NCI-H2171 treated with DMSO at 0.1 percent for 48 hours (cell line): ENCODE data around the gene SPDYE17.
"Not testable (repeated sequence)": the region's sequence is repeated elsewhere in the genome, so short reads cannot be mapped to it uniquely, and the experiment has no call there.

Source experiments
- DNase-seq: peaks from one replicate; lab custom pipeline; 2025; lab: John Stamatoyannopoulos, UW

The SPDYE17 gene, protein sequence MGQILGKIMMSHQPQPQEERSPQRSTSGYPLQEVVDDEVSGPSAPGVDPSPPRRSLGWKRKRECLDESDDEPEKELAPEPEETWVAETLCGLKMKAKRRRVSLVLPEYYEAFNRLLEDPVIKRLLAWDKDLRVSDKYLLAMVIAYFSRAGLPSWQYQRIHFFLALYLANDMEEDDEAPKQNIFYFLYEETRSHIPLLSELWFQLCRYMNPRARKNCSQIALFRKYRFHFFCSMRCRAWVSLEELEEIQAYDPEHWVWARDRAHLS

DNA sequence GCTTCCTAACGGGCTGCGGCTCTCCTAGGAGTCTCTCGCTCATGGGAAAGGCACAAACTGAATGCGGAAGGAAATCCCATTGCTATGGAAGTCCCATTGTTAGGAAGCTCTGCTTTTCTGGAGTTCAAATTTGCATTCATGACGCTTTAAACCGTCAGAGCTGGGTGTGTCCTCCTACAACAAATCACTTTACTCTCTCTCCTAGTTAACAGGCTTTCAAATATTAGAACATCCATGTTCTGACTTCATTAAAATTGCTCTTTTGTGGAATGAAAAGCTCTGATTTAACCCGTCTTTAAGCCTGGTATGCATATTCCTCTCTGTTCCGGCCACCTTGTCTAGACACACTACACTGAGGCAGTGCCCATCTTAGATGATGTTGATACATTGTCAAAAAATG lies at the start of gene SPDYE17:
Gene SPDYE17 (minus strand): TSS at position 101 of the 400 bp plus-strand sequence. CDS start 1,791 bp downstream, outside the sequence.
- not testable (repeated sequence) for DNase-seq

DNA sequence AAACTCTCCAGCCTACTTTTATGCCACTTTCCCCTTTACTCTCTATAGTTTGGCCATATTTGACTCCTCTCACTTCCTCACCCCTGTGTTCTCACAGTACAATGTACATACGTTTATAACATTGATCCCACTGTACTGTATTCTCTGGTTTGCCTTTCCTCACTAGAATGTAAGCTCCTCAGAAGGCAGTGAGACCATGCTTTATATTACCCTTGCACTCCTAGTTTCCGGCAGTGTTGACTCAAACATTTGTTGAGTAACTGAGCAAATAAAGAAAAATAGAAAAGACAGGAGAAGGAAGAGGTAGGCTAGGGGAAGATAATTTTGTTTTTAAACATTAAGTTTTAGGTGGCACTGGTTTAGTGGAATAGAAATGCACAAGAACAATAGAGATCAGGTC lies 48.1 kb upstream of the SPDYE17 start:
- not testable (repeated sequence) for DNase-seq

DNA sequence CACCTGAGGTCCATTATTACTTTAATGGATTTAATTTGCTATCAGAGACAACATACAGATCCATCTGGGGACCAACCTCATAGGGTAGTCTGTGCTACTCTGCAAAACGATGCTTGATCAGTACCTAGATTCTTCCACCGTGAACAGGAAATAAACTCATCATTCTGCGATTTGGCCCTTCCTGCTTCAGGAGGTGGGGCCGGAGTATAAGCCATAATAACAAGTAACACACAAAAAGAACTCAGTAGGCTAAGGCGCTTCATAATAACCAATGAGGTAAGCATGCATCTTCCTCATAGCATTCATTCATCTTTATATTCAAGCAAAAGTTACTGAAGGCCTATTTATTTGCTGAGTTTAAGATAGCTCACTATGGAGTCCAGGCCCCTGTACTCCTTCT lies 47.5 kb upstream of the SPDYE17 start:
- DNase-seq, result not testable (repeated sequence)

DNA sequence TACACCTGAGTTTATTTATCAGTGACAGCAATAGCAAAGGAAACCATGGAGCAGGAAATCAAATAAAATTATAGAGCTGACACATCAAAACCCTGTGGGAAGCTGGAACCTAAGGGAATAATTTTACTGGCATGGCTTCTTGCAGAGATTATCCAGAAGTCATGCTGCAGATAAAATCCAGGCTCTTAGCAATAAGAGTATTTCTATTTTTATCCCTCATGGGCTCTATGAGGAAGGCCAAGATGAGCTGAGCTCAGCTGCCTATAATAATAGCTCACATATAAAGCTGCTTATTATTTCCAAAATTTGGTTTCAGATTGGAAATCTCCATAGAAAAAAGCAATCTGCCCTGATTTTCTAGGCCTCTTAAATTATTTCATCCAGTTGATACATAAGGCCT lies 47.0 kb upstream of the SPDYE17 start:
- DNase-seq, result not testable (repeated sequence)

DNA sequence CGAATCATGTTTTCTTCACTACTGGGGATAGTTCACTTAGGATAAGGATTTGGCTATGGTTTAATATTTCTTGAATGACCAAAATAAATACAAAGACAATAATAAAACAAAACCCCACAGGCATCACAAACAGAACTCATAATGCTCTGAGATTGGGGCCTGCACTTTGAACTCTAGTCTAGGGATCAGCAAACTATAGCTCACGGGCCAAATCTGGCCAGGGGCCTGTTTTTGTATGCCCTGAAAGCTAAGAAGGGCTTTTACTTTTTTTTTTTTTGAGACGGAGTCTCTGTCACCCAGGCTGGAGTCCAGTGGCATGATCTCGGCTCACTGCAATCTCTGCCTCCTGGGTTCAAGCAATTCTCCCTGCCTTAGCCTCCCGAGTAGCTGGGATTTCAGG lies 44.9 kb upstream of the SPDYE17 start:
- not testable (repeated sequence) for DNase-seq

DNA sequence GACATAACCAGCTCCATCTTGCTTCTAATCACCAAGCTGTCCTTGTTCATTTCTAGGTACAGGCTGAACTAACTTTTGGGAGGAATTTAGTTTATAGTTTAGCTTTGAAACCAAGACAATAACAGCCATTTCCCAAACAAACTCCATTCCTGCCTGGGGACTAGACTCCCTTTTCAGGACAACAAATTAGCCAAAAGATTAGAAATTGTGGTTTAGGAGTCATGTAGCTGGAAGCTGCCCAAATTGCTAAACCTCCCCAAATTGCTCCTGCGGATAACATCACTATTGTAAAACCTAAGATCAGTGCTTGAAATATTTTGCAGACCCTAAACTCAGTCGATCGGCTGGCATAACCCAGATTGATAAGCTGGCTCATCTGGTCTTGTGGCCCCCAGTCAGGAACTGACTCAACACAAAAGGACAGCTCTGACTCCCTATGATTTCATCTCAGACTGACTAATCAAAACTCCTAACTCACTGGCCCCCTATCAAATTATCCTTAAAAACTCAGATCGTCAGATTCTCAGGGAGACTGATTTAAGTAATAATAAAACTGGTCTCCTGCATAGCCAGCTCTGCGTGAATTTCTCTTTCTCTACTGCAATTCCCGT lies 42.7 kb upstream of the SPDYE17 start:
- not testable (repeated sequence) for DNase-seq

DNA sequence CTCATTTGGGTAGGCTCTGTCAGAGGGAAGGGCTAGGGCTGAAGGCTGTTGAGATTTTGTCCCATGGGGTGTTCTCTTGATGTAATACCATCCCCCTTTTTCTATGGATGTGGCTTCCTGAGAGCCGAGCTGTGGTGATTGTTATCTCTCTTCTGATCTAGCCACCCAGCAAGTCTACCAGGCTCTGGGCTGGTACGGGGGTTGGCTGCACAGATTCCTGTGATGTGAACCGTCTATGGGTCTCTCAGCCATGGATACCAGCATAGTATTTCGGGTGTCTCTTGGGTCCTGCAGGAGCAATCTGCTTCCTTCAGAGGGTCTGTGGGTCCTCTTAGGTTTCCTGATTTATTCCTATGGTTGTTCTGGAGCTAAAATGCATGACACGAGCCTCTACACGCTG lies 38.9 kb upstream of the SPDYE17 start:
- not testable (repeated sequence) for DNase-seq

DNA sequence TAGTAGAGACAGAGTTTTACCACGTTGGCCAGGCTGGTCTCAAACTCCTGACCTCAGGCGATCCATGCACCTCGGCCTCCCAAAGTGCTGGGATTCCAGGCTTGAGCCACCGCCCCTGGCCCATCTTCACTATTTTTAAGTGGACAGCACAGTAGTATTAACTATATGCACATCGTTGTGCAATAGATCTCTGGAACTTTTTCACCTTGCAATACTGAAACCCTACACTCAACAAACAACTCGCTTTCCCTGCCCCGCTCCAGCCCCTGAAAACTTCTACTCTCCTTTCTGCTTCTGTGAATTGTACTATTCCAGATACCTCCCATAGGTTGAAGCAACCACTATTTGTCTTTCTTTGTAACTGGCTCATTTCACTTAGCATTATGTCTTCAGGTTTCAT lies 33.7 kb upstream of the SPDYE17 start:
- DNase-seq, result not testable (repeated sequence)

DNA sequence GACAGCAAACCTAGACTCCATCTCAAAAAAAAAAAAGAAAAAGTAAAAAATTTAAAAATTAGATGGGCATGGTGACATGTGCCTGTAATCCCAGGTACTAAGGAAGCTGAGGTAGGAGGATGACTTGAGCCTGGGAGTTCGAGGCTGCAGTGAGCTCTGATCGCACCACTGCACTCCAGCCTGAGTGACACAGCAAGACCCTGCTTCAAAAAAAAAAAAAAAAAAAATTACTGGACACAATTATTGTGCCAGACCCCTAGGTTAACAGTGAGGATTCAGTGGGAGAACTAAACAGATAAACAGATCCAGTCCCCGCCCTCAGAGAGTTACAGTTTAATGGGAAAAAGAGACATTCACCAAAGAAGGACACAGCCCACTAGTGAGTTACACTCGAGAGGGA lies 31.6 kb upstream of the SPDYE17 start:
- DNase-seq, result not testable (repeated sequence)

DNA sequence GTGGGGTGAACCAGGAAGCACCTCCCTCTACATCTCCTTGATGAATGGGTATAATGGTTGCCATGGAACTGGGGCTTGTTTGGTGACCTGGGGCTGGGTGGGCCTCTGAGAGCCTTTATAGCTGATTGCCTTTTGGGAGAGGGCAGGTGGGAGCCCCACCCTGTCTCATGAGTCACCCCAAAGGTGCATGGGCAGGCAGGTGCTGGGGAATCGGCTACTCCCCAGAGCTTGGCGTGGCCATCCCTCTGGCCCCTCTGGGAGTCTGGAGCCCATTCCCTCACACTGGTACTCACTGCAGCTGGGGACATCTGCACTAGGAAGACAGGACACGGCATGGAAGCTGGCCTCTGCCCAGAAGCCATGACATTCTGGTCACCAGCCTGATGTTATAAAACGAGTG lies 30.4 kb upstream of the SPDYE17 start, which contains the start of gene SPDYE18:
Gene SPDYE18 (minus strand): TSS at position 2 of the 400 bp plus-strand sequence. CDS start 2,046 bp downstream, outside the sequence.
- DNase-seq, result not testable (repeated sequence)

DNA sequence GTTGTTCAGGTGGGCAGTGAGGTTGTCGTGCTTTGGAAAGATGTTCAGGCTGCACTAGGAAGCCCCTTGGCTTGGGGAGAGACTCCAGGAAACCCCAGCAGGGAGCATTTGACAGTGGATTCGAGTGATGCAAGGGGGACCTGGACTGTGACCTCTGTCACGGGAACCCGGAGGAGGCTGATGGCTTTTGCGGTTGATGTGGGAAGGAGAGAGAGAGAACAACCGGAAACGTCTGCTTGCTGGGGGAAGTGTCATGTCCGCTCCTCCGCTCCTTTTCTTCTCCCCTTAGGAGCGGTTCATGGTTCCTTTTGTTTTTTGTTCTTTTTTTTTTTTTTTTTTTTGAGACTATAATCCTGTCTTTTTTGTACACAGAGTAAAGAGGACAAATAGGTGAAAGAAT lies 5.8 kb downstream of the SPDYE17 start:
- DNase-seq, result not testable (repeated sequence)

DNA sequence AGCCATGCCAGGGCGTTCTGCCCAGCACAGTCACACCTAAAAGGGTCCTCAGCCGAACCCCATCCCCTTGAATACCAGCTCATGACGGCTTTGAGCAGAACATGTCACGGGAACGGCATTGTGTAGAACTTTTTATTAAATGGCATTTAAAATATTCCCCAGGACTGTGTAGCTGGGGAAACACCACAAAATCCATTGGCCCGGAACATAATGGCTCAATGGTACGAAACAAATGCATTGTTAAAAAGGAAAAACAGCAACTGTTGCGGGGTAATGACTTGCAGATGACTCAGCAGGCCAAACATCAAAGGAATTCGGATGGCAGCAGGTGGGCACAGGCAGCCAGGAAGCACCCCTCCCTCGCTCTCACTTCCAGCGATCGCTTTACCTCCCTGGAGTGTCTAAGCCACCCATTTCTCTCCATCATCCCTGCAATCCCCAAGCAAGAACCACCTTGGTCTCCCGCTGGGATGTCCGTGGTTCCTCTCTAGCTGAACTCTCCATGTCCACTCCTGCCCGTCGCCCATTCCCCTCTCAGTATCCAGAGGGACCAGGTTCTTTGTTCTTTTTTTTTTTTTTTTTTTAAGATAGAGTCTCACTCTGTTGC lies 22.0 kb downstream of the SPDYE17 start:
- peak; percentile 64 for DNase-seq

DNA sequence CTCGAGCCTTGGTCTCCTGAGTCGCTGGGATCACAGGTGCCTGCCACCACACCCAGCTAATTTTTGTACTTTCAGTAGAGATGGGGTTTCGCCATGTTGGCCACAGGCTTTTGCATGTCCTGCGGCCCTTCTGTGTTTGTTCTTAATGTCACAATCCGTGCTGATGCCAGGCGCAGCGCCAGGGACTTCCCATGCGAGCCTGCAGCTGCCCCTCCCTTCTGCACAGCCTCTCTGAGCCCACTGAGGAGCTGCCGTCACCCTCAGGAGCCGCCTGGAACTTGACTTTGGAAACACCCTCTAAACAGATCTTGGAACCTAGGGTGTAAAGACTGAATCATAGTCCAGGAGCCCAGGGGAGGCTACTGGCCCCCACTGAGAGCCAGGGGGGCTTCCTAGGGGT lies 24.2 kb downstream of the SPDYE17 start:
- peak; percentile 10 for DNase-seq

DNA sequence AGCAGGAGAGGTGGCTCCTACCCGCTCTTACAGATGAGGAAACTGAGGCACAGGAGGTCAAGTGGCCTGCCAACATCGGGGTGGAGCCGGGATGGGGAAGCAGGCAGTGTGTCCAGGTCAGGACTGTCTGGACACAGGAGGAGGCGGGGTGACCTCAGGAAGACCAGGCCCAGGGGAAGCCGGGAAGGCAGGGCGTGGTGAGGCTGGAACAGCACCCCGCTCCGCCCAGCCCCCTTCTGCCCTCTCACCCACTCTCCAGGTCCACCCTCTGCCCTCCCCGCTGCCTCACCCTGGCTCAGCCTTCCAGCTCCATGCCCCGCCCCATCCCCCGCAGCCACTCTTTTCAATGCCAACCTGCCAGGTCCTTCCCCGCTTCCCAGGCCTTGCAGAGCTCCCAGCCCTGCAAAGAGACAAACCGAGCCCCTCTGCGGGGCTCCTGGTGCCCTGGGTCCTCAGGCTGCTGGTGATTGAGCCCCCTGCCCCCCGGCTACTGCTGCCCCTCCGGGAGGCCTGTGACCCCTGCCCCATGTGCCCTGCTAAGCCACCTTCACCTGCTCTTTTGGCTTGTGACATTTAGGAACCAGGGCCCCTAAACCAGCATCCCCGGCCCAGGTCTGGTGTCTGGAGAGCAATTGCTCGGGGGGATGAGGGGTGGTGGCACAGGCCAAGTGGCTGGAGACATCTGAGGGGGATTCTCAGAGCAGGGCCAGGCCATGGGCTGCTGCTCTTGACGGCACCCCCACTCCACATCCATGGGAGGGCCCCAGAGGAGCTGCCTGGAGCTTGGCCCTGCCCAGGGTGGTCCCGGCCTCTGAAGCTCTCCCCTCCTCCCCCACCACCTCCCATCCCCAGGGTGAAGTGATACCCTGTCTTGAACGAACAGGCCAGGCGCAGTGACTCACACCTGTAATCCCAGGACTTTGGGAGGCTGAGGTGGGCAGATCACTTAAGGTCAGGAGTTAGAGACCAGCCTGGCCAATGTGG lies 25.7 kb downstream of the SPDYE17 start:
- DNase-seq, result not testable (repeated sequence)

DNA sequence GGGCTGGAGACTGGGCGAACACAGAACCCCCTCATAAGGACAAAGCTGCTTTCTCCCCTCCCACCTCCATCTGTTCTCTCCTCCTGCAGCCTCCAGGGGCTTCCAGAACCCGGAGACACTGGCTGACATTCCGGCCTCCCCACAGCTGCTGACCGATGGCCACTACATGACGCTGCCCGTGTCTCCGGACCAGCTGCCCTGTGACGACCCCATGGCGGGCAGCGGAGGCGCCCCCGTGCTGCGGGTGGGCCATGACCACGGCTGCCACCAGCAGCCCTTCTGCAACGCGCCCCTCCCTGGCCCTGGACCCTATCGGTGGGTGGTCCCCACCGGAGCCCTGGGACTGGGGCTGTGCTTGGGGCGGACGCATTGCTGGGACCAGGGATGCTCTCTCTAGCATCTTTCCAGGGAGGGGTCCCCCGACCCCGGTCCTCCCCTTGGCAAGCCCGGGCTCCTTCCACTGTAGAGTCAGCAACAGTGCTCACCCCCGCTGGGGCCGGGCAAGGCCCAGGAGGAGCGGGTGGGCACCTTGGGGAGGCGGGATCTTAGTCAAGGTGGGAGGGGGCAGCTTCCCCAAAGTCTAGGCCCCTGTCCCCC lies 26.6 kb downstream of the SPDYE17 start:
- not testable (repeated sequence) for DNase-seq

DNA sequence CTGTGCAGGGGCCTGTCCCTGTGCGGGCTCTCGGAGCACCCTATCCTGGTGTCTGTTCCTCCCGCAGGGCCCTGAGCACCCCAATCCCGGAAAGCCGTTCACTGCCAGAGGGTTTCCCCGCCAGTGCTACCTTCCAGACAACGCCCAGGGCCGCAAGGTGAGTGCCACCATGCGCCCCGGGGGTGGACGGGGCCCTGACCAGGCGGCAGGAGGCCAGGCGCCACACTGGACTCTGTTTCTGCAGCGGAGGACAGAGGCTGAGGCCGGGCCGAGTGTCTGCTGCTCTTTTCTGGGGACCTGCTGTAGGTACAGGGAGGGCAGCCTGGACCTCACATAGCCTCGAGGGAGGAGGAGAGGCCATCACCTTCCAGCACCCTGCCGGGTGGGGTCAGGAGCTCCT lies 28.0 kb downstream of the SPDYE17 start:
- DNase-seq, result not testable (repeated sequence)

DNA sequence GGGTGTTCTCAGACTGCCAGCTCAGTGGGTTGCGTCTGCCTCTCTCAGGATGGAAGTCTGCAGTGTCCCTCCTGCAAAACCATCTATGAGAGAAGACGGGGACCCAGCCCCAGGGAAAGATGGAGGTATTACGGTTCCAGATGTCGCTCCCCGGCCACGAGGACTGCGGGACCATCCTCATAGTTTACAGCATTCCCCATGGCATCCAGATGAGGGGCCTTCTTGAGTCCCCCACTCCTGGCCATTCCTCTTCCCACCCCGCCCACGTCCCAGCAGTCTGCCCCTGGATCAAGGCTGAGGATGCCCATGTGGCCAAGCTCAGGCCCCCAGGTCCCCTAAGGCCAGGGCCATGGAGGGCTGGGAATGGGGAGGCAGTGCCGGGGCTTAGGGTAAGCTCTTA lies 28.9 kb downstream of the SPDYE17 start:
- not testable (repeated sequence) for DNase-seq

DNA sequence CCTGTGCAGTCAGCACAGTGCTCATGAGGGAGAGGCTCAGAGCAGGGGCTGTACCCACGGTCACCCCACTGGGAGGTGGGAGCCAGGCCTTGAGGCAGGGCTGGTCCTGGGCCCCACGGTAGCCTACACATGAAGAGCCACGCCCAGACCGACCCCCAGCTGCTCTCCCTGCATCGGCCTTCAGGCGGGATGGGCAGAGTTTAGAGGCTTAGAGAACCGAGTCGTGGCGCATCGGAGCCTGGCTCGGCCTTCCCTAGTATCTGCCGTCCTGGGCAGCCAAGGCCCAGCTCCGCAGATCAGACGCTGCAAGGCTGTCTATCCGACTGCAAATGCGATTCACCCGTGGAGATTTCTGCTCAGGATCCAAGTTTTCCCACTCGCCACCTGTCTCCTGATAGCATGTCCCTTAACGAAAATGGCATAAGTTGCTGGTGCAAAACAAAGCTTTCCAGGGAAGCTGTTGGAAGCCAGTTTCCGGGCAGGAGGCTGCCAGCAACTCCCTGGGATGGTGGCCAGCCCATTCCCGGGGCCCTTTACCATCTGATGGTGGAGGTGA lies 29.4 kb downstream of the SPDYE17 start:
- not testable (repeated sequence) for DNase-seq

DNA sequence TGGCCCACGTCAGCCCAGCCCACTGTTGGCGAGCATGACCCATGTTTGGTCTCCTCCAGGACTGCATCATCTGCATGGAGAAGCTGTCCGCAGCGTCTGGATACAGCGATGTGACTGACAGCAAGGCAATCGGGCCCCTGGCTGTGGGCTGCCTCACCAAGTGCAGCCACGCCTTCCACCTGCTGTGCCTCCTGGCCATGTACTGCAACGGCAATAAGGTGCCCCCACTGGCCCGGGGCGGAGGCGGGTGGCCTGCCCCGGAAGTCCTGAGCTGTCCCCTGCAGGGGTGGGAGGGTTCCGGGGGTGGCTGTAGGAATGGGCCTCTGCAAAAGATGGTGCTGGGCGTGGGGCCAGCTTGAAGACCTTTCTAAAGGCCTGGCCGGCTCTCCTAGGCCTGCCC lies 30.1 kb downstream of the SPDYE17 start:
- DNase-seq, result not testable (repeated sequence)

DNA sequence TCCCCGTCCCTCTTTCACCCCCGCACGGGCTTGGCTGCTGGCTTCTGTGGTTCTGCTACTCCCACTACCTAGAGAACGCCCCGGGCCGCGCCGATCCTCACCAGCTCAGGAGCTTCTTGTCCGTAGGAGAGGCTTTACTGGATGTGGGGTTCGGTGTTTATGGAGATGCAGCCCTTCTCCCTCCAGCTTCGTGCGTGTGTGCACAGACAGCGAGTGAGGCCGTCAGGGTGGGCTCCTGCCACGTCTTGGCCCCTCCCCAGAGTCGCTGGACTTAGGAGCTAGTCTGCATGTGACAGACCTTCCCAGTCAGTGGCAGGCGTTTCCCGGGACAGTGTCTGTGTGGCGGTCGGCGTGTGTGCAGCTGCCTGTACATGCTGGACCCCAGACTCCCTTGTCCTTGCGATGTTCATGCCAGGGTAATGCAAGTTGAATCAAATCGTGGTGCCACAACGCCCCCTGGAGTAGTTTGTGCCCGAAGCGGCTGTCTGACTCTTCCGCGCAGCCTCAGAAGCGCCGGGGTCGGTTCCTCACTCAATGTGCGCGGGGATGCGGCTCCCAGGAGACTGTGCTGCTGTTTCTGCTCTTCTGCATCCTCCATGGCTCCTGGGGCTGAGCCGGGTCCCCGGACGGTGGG lies 32.6 kb downstream of the SPDYE17 start:
- not testable (repeated sequence) for DNase-seq
